Fibroblast of lung (primary cell): ENCODE data around the gene FEM1C. TPM values are rescaled to one million over a fixed set of nuclear protein-coding genes. Genes with fewer than 3 reads are reported as not detected.

ENCODE experiments used
- DNase-seq, 2 donors: peaks; one replicate each; pipeline versions ENCODE4 v3.0.0 to v3.0.0-alpha.2; 2010; ENCODE audit warnings: low read depth in 2 of 2
- H2AFZ ChIP-seq: 2 replicates; pipeline ENCODE4 v1.5.1; 2012; ENCODE audit warnings: low read length, control low read depth, inconsistent platforms
- H3K27ac ChIP-seq: 2 replicates; pipeline ENCODE4 v1.5.1; 2011; ENCODE audit warnings: low read length, control low read depth; ENCODE audit not compliant: insufficient read depth
- H3K27me3 ChIP-seq: 2 replicates; pipeline ENCODE4 v1.5.1; 2011; ENCODE audit warnings: mild to moderate bottlenecking, low read length; ENCODE audit not compliant: control insufficient read depth, insufficient read depth
- H3K36me3 ChIP-seq: 2 replicates; pipeline ENCODE4 v1.5.1; 2011; ENCODE audit warnings: low read length; ENCODE audit not compliant: control insufficient read depth, insufficient read depth
- H3K4me1 ChIP-seq: 2 replicates; pipeline ENCODE4 v1.5.1; 2011; ENCODE audit warnings: low read length; ENCODE audit not compliant: control insufficient read depth, insufficient read depth; ENCODE audit errors: extremely low read depth
- H3K4me2 ChIP-seq: 2 replicates; pipeline ENCODE4 v1.5.1; 2011; ENCODE audit warnings: low read length, control low read depth; ENCODE audit not compliant: insufficient read depth; ENCODE audit errors: extremely low read depth
- H3K4me3 ChIP-seq, 4 experiments: fragments of 200-600 bp in 1 of 4; sonication (generic) in 1 of 4; replicated peaks in 1 of 4; 2 replicates each; pipeline ENCODE4 v1.5.1; 2011 to 2016; ENCODE audit warnings: low read length in 4 of 4, low read depth in 3 of 4, mild to moderate bottlenecking in 3 of 4, control low read depth in 2 of 4, inconsistent platforms in 1 of 4, mixed read lengths in 1 of 4; ENCODE audit not compliant: insufficient read depth in 1 of 4; ENCODE audit errors: control extremely low read depth in 1 of 4
- H3K79me2 ChIP-seq: 2 replicates; pipeline ENCODE4 v1.5.1; 2012; ENCODE audit warnings: mild to moderate bottlenecking, low read length, inconsistent platforms; ENCODE audit not compliant: control insufficient read depth, insufficient read depth
- H3K9ac ChIP-seq: 2 replicates; pipeline ENCODE4 v1.5.1; 2011; ENCODE audit warnings: mild to moderate bottlenecking, low read length, control low read depth; ENCODE audit not compliant: insufficient read depth
- H3K9me3 ChIP-seq: 2 replicates; pipeline ENCODE4 v1.5.1; 2012; ENCODE audit warnings: low read depth, low read length; ENCODE audit not compliant: control insufficient read depth, insufficient read depth
- H4K20me1 ChIP-seq: 2 replicates; pipeline ENCODE4 v1.5.1; 2011; ENCODE audit warnings: low read length; ENCODE audit not compliant: control insufficient read depth, insufficient read depth; ENCODE audit errors: extremely low read depth
- CTCF ChIP-seq, 2 donors: IDR thresholded peaks in 1 of 2; conservative IDR thresholded peaks in 1 of 2; 1 replicate in 1 of 2; 2 replicates in 1 of 2; pipeline ENCODE4 v1.5.1; 2011 to 2012; ENCODE audit warnings: low read length in 2 of 2, control low read depth in 1 of 2, inconsistent platforms in 1 of 2, low read depth in 1 of 2, mild to moderate bottlenecking in 1 of 2
- EZH2 ChIP-seq: IDR thresholded peaks from 2 replicates; pipeline ENCODE4 v1.5.1; 2012; ENCODE audit warnings: low read length, control low read depth, mild to moderate bottlenecking; ENCODE audit errors: missing control alignments
- polyA plus RNA-seq, 2 donors: library from polyadenylated mRNA; depleted of rRNA in 1 of 2; stranded (reverse) in 1 of 2; unstranded in 1 of 2; fragments of >200 nt; gene quantifications; 2 replicates each; pipeline ENCODE4 v1.2.1, GENCODE V29; 2011 to 2012; ENCODE audit warnings: missing spikeins in 1 of 2
- total RNA-seq: library from RNA; depleted of rRNA; stranded (reverse); fragments of >200 nt; gene quantifications from 2 replicates; pipeline ENCODE4 v1.2.1, GENCODE V29; 2014

FEM1C gene
- total and polyA plus RNA-seq, 2 donors (not counting 1 experiment from before 2014, with no cell fraction given), result 26.4 to 53.2 TPM

GRCh38 chr5:115565233-115565632, 20.7 kb upstream of the FEM1C start:
- Histone ChIP-seq H3K36me3 (no peaks in the 10 kb centered on the region), H3K4me2 (no peak overlapping the region), H3K27me3 (no peaks in the 10 kb centered on the region), H3K4me3 (no peak overlapping the region), H3K9me3 (no peaks in the 10 kb centered on the region), H3K4me1 (no peaks in the 10 kb centered on the region), H3K79me2 (no peaks in the 10 kb centered on the region), H4K20me1 (no peaks in the 10 kb centered on the region), H3K27ac (no peak overlapping the region), H3K9ac (no peak overlapping the region), H2AFZ (no peak overlapping the region)
- no peak for DNase-seq
- no peak for TF ChIP-seq EZH2
- no peak for TF ChIP-seq CTCF (conservative IDR thresholded peaks at IDR 0.05 in 1 of 2, IDR thresholded peaks at IDR 0.05 in 1 of 2; ENCODE audit: low read depth in 1 of 2, low read length in 2 of 2)

GRCh38 chr5:115561176-115561575, 16.6 kb upstream of the FEM1C start:
- Histone ChIP-seq H2AFZ (no peak overlapping the region), H3K27me3 (no peaks in the 10 kb centered on the region), H3K36me3 (no peaks in the 10 kb centered on the region), H3K4me3 (no peak overlapping the region), H3K4me2 (no peak overlapping the region), H3K9ac (no peak overlapping the region), H3K4me1 (peaks cover 9% of the 10 kb centered on the region), H3K27ac (no peak overlapping the region), H3K79me2 (no peaks in the 10 kb centered on the region), H3K9me3 (no peaks in the 10 kb centered on the region), H4K20me1 (no peaks in the 10 kb centered on the region)
- TF ChIP-seq CTCF (conservative IDR thresholded peaks at IDR 0.05 in 1 of 2, IDR thresholded peaks at IDR 0.05 in 1 of 2; ENCODE audit: low read depth in 1 of 2, low read length in 2 of 2), result no peak
- TF ChIP-seq EZH2, result no peak
- DNase-seq, result no peak

GRCh38 chr5:115559524-115559923, 14.9 kb upstream of the FEM1C start:
- peaks cover 9% of the 10 kb centered on the region for H3K4me1 ChIP-seq
- no peaks in the 10 kb centered on the region for H3K9me3 ChIP-seq
- no peaks in the 10 kb centered on the region for H3K27me3 ChIP-seq
- peak; percentile 62 to 72 for DNase-seq
- H3K27ac ChIP-seq, result peak overlapping the region; percentile 57
- H3K36me3 ChIP-seq, result no peaks in the 10 kb centered on the region
- H4K20me1 ChIP-seq, result no peaks in the 10 kb centered on the region
- no peaks in the 10 kb centered on the region for H3K79me2 ChIP-seq
- TF ChIP-seq CTCF (conservative IDR thresholded peaks at IDR 0.05 in 1 of 2, IDR thresholded peaks at IDR 0.05 in 1 of 2; ENCODE audit: low read depth in 1 of 2, low read length in 2 of 2), result no peak
- no peak for TF ChIP-seq EZH2
- no peak overlapping the region for H3K9ac ChIP-seq
- H2AFZ ChIP-seq, result no peak overlapping the region
- H3K4me2 ChIP-seq, result no peak overlapping the region
- H3K4me3 ChIP-seq, result no peak overlapping the region
